IPS-11a (cell line): ENCODE results near the gene STX5.
"Not testable (repeated sequence)": the region's sequence is repeated elsewhere in the genome, so short reads cannot be mapped to it uniquely, and the experiment has no call there.

ENCODE experiments used
- H3K4me3 ChIP-seq: one replicate; pipeline ENCODE4 v1.5.1; 2013; ENCODE audit warnings: low read depth, low read length, control low read depth

STX5 gene

GRCh38 chr11:62830904-62831519 is 839 bp downstream of the STX5 start:
- H3K4me3 ChIP-seq, result peak overlapping the region; percentile 77

GRCh38 chr11:62828130-62828529 is 3.7 kb downstream of the STX5 start:
- H3K4me3 ChIP-seq, result not testable (repeated sequence)

- H3K4me3 ChIP-seq, result no peak overlapping the region
Measured at GRCh38 chr11:62823677-62824076, 8.2 kb downstream of the STX5 start.

- no peak overlapping the region for H3K4me3 ChIP-seq
Measured at GRCh38 chr11:62817129-62817528, 14.7 kb downstream of the STX5 start.

GRCh38 chr11:62816557-62816956 is 15.3 kb downstream of the STX5 start:
- H3K4me3 ChIP-seq, result no peak overlapping the region

- H3K4me3 ChIP-seq, result no peak overlapping the region
Measured at GRCh38 chr11:62811659-62812058, 20.2 kb downstream of the STX5 start.

- H3K4me3 ChIP-seq, result no peak overlapping the region
Measured at GRCh38 chr11:62810748-62811147, 21.1 kb downstream of the STX5 start.

GRCh38 chr11:62806611-62807121 is 25.2 kb downstream of the STX5 start:
- no peak overlapping the region for H3K4me3 ChIP-seq

GRCh38 chr11:62805961-62806441 is 25.9 kb downstream of the STX5 start:
- H3K4me3 ChIP-seq, result peak overlapping the region; percentile 69

GRCh38 chr11:62805076-62805892 is 26.6 kb downstream of the STX5 start, which contains the start of gene NXF1:
Gene NXF1 (minus strand): TSS chr11:62805440. CDS start chr11:62805356, 84 bp downstream.
- H3K4me3 ChIP-seq, result peak within 1 kb of the TSS; percentile 69

GRCh38 chr11:62804310-62805075 is 27.4 kb downstream of the STX5 start:
- peak overlapping the region; percentile 69 for H3K4me3 ChIP-seq

GRCh38 chr11:62801071-62801470 is 30.8 kb downstream of the STX5 start:
- no peak overlapping the region for H3K4me3 ChIP-seq

- H3K4me3 ChIP-seq, result no peak overlapping the region
Measured at GRCh38 chr11:62799486-62799885, 32.4 kb downstream of the STX5 start.

GRCh38 chr11:62796281-62796680 is 35.6 kb downstream of the STX5 start:
- H3K4me3 ChIP-seq, result no peak overlapping the region

- no peak overlapping the region for H3K4me3 ChIP-seq
Measured at GRCh38 chr11:62794201-62794775, 37.6 kb downstream of the STX5 start.

GRCh38 chr11:62792202-62792575 is 39.7 kb downstream of the STX5 start:
- H3K4me3 ChIP-seq, result peak overlapping the region; percentile 97

- peak within 1 kb of the TSS; percentile 97 for H3K4me3 ChIP-seq
Measured at GRCh38 chr11:62791501-62792201, 40.2 kb downstream of the STX5 start, which contains the start of gene TMEM223. Gene TMEM223 (minus strand): TSS chr11:62792006. CDS start chr11:62791994, 12 bp downstream.

GRCh38 chr11:62789576-62789975 is 42.3 kb downstream of the STX5 start:
- H3K4me3 ChIP-seq, result no peak overlapping the region

GRCh38 chr11:62788991-62789390 is 42.9 kb downstream of the STX5 start:
- H3K4me3 ChIP-seq, result no peak overlapping the region
